H1 (cell line): ENCODE measurements around the gene SBSN. TPM values are rescaled to one million over a fixed set of nuclear protein-coding genes. Genes with fewer than 3 reads are reported as not detected.

Source experiments
- CHD2 ChIP-seq: IDR thresholded peaks from 2 replicates; pipeline ENCODE4 v1.6.1; 2012; ENCODE audit warnings: low read length, improper control_type of control experiment
- GABPA ChIP-seq: IDR thresholded peaks from 2 replicates; pipeline ENCODE4 v1.6.1; 2011; ENCODE audit warnings: mild to moderate bottlenecking, low read length, moderate library complexity, borderline replicate concordance; ENCODE audit not compliant: insufficient read depth
- HDAC2 ChIP-seq, 2 experiments: fragments of 300-600 bp in 1 of 2; sonication (generic) in 1 of 2; IDR thresholded peaks; 2 replicates each; pipeline ENCODE4 v1.6.1; 2011 to 2012; ENCODE audit warnings: low read depth in 2 of 2, low read length in 2 of 2, mild to moderate bottlenecking in 2 of 2, moderate library complexity in 2 of 2, borderline replicate concordance in 1 of 2, inconsistent platforms in 1 of 2
- KDM1A ChIP-seq: fragments of 200-600, 300-600 bp; sonication (generic); IDR thresholded peaks from 2 replicates; pipeline ENCODE4 v1.7.1; 2016; ENCODE audit warnings: mild to moderate bottlenecking, low read length, borderline replicate concordance
- POLR2AphosphoS5 ChIP-seq: IDR thresholded peaks from 2 replicates; pipeline ENCODE4 v1.6.1; 2011; ENCODE audit warnings: low read depth, low read length
- SIX5 ChIP-seq: IDR thresholded peaks from 2 replicates; pipeline ENCODE4 v1.6.1; 2011; ENCODE audit warnings: mild to moderate bottlenecking, low read depth, low read length
- SUZ12 ChIP-seq: fragments of 200-600 bp; sonication (generic); IDR thresholded peaks from 2 replicates; pipeline ENCODE4 v1.6.1; 2012; ENCODE audit warnings: mild to moderate bottlenecking, inconsistent platforms, low read length, moderate library complexity, mixed read lengths
- TBP ChIP-seq: IDR thresholded peaks from 2 replicates; pipeline ENCODE4 v1.6.1; 2011; ENCODE audit warnings: low read depth, low read length, improper control_type of control experiment
- polyA plus RNA-seq, 7 experiments: library from polyadenylated mRNA; depleted of rRNA in 3 of 7; stranded (reverse) in 5 of 7; unstranded in 2 of 7; fragments of >200 nt in 5 of 7; fragments of 200-250 nt in 2 of 7; gene quantifications; 1 replicate in 5 of 7; 2 replicates in 1 of 7; 4 replicates in 1 of 7; pipeline versions ENCODE4 v1.2.1 to v1.2.3, GENCODE V29; 2011 to 2013; ENCODE audit warnings: missing spikeins in 2 of 7, mixed read lengths in 2 of 7
- total RNA-seq: library from RNA; stranded (reverse); fragmentation: NEBNext Ultra II Directional; extraction: Animal tissue kit (Norgen Biotek cat#: 25700); gene quantifications from 2 replicates; pipeline ENCODE4 v1.2.1, GENCODE V29; 2021

SBSN gene
- total and polyA plus RNA-seq, 2 of the 8 experiments (the other 6 are each of a cell fraction or from before 2014, with no cell fraction given) = not detected

DNA sequence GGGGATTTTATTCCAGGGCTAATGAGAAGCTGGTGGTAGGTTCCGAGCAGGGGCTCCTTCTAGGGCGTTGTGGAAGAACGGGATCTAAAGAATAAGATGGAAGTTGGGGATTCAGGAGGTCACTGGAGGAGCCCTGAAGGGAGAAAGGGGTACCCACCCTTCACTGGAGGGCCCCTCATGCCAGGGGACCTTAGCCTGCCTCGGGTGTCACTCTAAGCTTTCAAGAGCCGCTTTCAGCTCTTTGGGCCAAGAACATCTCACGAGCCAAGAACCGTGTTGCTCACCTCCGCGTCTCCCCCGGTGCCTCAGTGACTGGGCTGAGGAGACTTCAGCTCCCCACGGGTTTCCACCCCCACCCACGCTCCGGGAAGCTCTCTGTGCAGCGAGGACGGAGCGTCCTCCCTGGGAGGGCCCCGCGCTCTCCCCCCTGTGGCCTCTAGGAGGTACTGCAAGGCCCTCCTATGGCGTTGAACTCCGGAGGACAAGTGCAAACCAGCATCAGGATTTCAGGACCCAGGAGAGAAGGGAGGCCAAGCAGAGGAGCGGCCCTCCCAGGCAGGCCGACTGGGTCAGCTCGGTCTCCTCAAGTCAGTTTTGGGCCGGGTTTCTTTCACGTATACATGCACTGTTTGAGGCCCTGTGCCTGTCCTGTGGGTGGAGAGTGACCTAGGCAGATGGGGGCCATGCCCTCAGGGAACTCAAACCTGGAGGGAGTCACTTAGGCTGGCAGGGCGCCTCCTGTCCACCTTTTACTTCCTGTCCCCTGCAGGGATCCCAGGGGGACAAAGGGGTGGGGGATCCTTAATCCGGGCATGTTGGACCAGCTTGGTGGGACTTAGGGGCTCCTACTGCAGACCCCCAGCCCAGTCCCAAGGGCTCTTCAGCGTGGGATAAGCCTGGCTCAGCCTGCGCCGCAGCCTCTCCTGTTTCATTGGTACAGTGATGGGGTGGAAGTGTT lies 32.7 kb downstream of the SBSN start (continued):
- no peak for TF ChIP-seq KDM1A
- no peak for TF ChIP-seq SUZ12
- no peak for TF ChIP-seq CHD2
- TF ChIP-seq SIX5 = no peak
- 0 out of 2 replicates have a peak, but pooled peaks have one; percentile 26 for TF ChIP-seq GABPA
- TF ChIP-seq HDAC2 (IDR thresholded peaks at IDR 0.05; ENCODE audit: borderline replicate concordance in 1 of 2, low read depth in 2 of 2, low read length in 2 of 2) = peak in 1 of 2 experiments; percentile 75; a peak in 1 of 4 replicates
- TF ChIP-seq TBP = peak; percentile 71; the same call in 1 of the 2 replicates
- no peak for TF ChIP-seq POLR2AphosphoS5
